HEK293T (cell line): Measurements from ENCODE around the gene DOCK3.
A peak's percentile ranks its signal among the peaks of the same experiment; 100 is the strongest.

Source experiments
- CTCF ChIA-PET: fragments of 350-600 bp; formaldehyde crosslinking; extraction: SDS; loops from one replicate; lab custom pipeline; 2021; ENCODE audit warnings: antibody characterized with exemption, inconsistent platforms; lab: Yijun Ruan, JAX
- POLR2A ChIA-PET: fragments of 350-600 bp; formaldehyde crosslinking; extraction: SDS; loops from one replicate; lab custom pipeline; 2020; ENCODE audit warnings: antibody characterized with exemption, inconsistent platforms; lab: Yijun Ruan, JAX
- DNase-seq: peaks from one replicate; pipeline ENCODE4 v3.0.0; 2012; ENCODE audit warnings: mixed read lengths; ENCODE audit errors: extremely low spot score
- ARNT ChIP-seq: fragments of 450-650 bp; IDR thresholded peaks from 2 replicates; pipeline ENCODE4 v1.6.1; 2017; ENCODE audit warnings: mild to moderate bottlenecking
- BHLHE40 ChIP-seq: fragments of 450-650 bp; IDR thresholded peaks from 2 replicates; pipeline ENCODE4 v1.6.1; 2016; ENCODE audit warnings: mild to moderate bottlenecking, moderate library complexity, borderline replicate concordance
- CTBP1 ChIP-seq: fragments of 450-650 bp; IDR thresholded peaks from 2 replicates; pipeline ENCODE4 v1.6.1; 2016; ENCODE audit warnings: borderline replicate concordance
- ELF4 ChIP-seq: fragments of 450-650 bp; IDR thresholded peaks from 2 replicates; pipeline ENCODE4 v1.6.1; 2017; ENCODE audit warnings: antibody characterized with exemption
- FOXA1 ChIP-seq: fragments of 450-650 bp; IDR thresholded peaks from 2 replicates; pipeline ENCODE4 v1.6.1; 2016; ENCODE audit warnings: mild to moderate bottlenecking
- FOXK2 ChIP-seq: fragments of 450-650 bp; IDR thresholded peaks from 2 replicates; pipeline ENCODE4 v1.6.1; 2016; ENCODE audit warnings: mild to moderate bottlenecking
- FOXM1 ChIP-seq: fragments of 450-650 bp; IDR thresholded peaks from 2 replicates; pipeline ENCODE4 v1.6.1; 2017; ENCODE audit warnings: mild to moderate bottlenecking, borderline replicate concordance
- HDGF ChIP-seq: fragments of 450-650 bp; IDR thresholded peaks from 2 replicates; pipeline ENCODE4 v1.6.1; 2017; ENCODE audit warnings: antibody characterized with exemption, borderline replicate concordance
- L3MBTL2 ChIP-seq: fragments of 450-650 bp; conservative IDR thresholded peaks from 2 replicates; pipeline ENCODE4 v1.6.1; 2016; ENCODE audit warnings: mild to moderate bottlenecking
- LEF1 ChIP-seq: fragments of 450-650 bp; IDR thresholded peaks from 2 replicates; pipeline ENCODE4 v1.6.1; 2017; ENCODE audit warnings: mild to moderate bottlenecking, borderline replicate concordance
- NFRKB ChIP-seq: fragments of 450-650 bp; IDR thresholded peaks from 2 replicates; pipeline ENCODE4 v1.6.1; 2016; ENCODE audit warnings: mild to moderate bottlenecking, moderate library complexity
- PKNOX1 ChIP-seq: fragments of 450-650 bp; IDR thresholded peaks from 2 replicates; pipeline ENCODE4 v1.6.1; 2016
- SP1 ChIP-seq: fragments of 450-650 bp; IDR thresholded peaks from 2 replicates; pipeline ENCODE4 v1.6.1; 2017
- SUZ12 ChIP-seq: fragments of 450-650 bp; IDR thresholded peaks from 2 replicates; pipeline ENCODE4 v1.6.1; 2016; ENCODE audit warnings: mild to moderate bottlenecking
- TARDBP ChIP-seq: fragments of 450-650 bp; IDR thresholded peaks from 2 replicates; pipeline ENCODE4 v1.6.1; 2016
- ZNF384 ChIP-seq: fragments of 450-650 bp; IDR thresholded peaks from 2 replicates; pipeline ENCODE4 v1.6.1; 2016

The DOCK3 gene

GRCh38 chr3:51379746-51380455 lies 705.2 kb downstream of the DOCK3 start:
- POLR2A ChIA-PET: interaction anchor here (0.7 kb wide), 1 partner anchor 697 kb away, joined by 3 read pairs; no protein-coding TSS in a partner anchor
- DNase-seq: no peak
- TF ChIP-seq L3MBTL2: no peak
- no peak for TF ChIP-seq ARNT
- no peak for TF ChIP-seq NFRKB
- no peak for TF ChIP-seq FOXM1
- CTCF ChIA-PET: no interaction called here

- TF ChIP-seq PKNOX1 (no peak), ARNT (no peak), SUZ12 (no peak), HDGF (no peak)
- CTCF ChIA-PET: no interaction called here
- POLR2A ChIA-PET: no interaction called here
- DNase-seq: no peak
Measured at GRCh38 chr3:51380601-51381332, 706.0 kb downstream of the DOCK3 start.

GRCh38 chr3:51381333-51381705 lies 706.6 kb downstream of the DOCK3 start:
- POLR2A ChIA-PET: no interaction called here
- CTCF ChIA-PET: no interaction called here
- DNase-seq: no peak
- TF ChIP-seq SP1: no peak

- no peak for TF ChIP-seq ZNF384
- TF ChIP-seq FOXK2: no peak
- CTCF ChIA-PET: no interaction called here
- no peak for DNase-seq
- POLR2A ChIA-PET: no interaction called here
Measured at GRCh38 chr3:51382076-51382745, 707.5 kb downstream of the DOCK3 start.

- DNase-seq: no peak
- CTCF ChIA-PET: interaction anchor here (0.7 kb wide), 1 partner anchor 766 kb away, joined by 4 read pairs; the partner anchor contains the start of gene MAPKAPK3
- POLR2A ChIA-PET: interaction anchor here (0.6 to 1.2 kb wide), 2 partner anchors 12 to 13 kb away, joined by 3 to 4 read pairs; no protein-coding TSS in a partner anchor
- no peak for TF ChIP-seq LEF1
- TF ChIP-seq NFRKB: no peak
- TF ChIP-seq ELF4: no peak
- TF ChIP-seq ARNT: no peak
- TF ChIP-seq SP1: no peak
- TF ChIP-seq SUZ12: no peak
- no peak for TF ChIP-seq CTBP1
- TF ChIP-seq L3MBTL2: no peak
- TF ChIP-seq ZNF384: no peak
- no peak for TF ChIP-seq FOXM1
- TF ChIP-seq PKNOX1: no peak
- TF ChIP-seq FOXA1: no peak
- TF ChIP-seq BHLHE40: no peak
- no peak for TF ChIP-seq HDGF
- no peak for TF ChIP-seq FOXK2
- TF ChIP-seq TARDBP: no peak
Measured at GRCh38 chr3:51382947-51383578, 708.3 kb downstream of the DOCK3 start.

GRCh38 chr3:51384055-51384725 lies 709.5 kb downstream of the DOCK3 start:
- ChIA-PET CTCF (no interaction called here), POLR2A (interaction anchor here (0.9 to 2.5 kb wide), 6 partner anchors 9 to 768 kb away, joined by 3 to 10 read pairs (median 4); partner anchors contain the start of genes DCAF1 and MAPKAPK3)
- peak; percentile 39 for DNase-seq
- TF ChIP-seq L3MBTL2: peak; percentile 70
- TF ChIP-seq NFRKB: no peak
- TF ChIP-seq PKNOX1: no peak
- no peak for TF ChIP-seq FOXA1
- TF ChIP-seq SP1: no peak
- no peak for TF ChIP-seq TARDBP
